ENCODE measurements around the gene LAMC3. TPM values are rescaled to one million over a fixed set of nuclear protein-coding genes. Genes with fewer than 3 reads are reported as not detected.

The LAMC3 gene
- polyA plus RNA-seq, 1 donor from 2014 or later = 0.04 TPM

- no peaks in the 10 kb centered on the region for H3K79me2 ChIP-seq (replicated peaks; ENCODE audit: insufficient read depth, low read length)
- H3K9me3 ChIP-seq (ENCODE audit: low read length) = no peaks in the 10 kb centered on the region
- H3K36me3 ChIP-seq (ENCODE audit: insufficient read depth, low read length) = no peaks in the 10 kb centered on the region
- H3K4me3 ChIP-seq (ENCODE audit: low read length) = no peak overlapping the region
- no peak overlapping the region for H3K4me2 ChIP-seq (ENCODE audit: low read length)
- no peak overlapping the region for H3K9ac ChIP-seq (ENCODE audit: low read length)
- H3F3A ChIP-seq (ENCODE audit: insufficient read depth, low read length, poor library complexity, severe bottlenecking) = no peaks in the 10 kb centered on the region
- no peak for TF ChIP-seq EZH2 (IDR thresholded peaks at IDR 0.05; ENCODE audit: borderline replicate concordance, insufficient read depth, low read length, poor library complexity, severe bottlenecking)
- no peaks in the 10 kb centered on the region for H3K9me2 ChIP-seq (ENCODE audit: insufficient read depth, low read length)
- no peaks in the 10 kb centered on the region for H3K27me3 ChIP-seq (ENCODE audit: insufficient read depth, low read depth, low read length)
- H3K27ac ChIP-seq (ENCODE audit: low read length) = no peak overlapping the region
- no peaks in the 10 kb centered on the region for H4K20me1 ChIP-seq (ENCODE audit: insufficient read depth)
- H2AFZ ChIP-seq (ENCODE audit: low read depth, low read length) = no peak overlapping the region
Measured at GRCh38 chr9:131117762-131118145, 108.8 kb downstream of the LAMC3 start.

DNA sequence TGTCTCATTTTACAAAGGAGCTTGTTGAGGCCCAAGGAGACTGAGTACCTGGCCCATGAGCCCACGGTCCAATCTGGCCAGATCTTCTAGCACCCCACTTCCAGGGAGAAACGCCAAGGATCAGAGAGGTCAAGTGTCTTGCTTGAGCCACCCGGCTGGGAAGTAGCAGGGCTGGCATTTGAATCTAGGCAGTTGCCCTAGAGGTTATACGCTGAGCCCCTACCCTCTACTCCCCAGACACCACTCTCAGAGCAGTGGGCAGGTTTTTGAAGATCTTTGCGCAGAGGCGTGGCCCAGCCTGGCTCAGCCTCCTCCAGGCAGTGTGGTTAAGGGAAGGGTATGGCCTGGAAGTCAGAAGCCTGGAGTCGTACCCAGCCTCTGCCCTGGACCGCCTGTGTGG lies 110.6 kb downstream of the LAMC3 start:
- Histone ChIP-seq H4K20me1 (ENCODE audit: insufficient read depth) (no peaks in the 10 kb centered on the region), H3K4me3 (ENCODE audit: low read length) (no peak overlapping the region), H3K4me2 (ENCODE audit: low read length) (no peak overlapping the region), H3F3A (ENCODE audit: insufficient read depth, low read length, poor library complexity, severe bottlenecking) (no peaks in the 10 kb centered on the region), H3K9me2 (ENCODE audit: insufficient read depth, low read length) (no peaks in the 10 kb centered on the region), H3K36me3 (ENCODE audit: insufficient read depth, low read length) (no peaks in the 10 kb centered on the region), H3K9ac (ENCODE audit: low read length) (no peak overlapping the region), H2AFZ (ENCODE audit: low read depth, low read length) (no peak overlapping the region), H3K79me2 (replicated peaks; ENCODE audit: insufficient read depth, low read length) (no peaks in the 10 kb centered on the region), H3K27me3 (ENCODE audit: insufficient read depth, low read depth, low read length) (no peaks in the 10 kb centered on the region), H3K9me3 (ENCODE audit: low read length) (no peaks in the 10 kb centered on the region), H3K27ac (ENCODE audit: low read length) (no peak overlapping the region)
- no peak for TF ChIP-seq EP300 (conservative IDR thresholded peaks at IDR 0.05; ENCODE audit: poor library complexity, severe bottlenecking)
- TF ChIP-seq POLR2AphosphoS5 (IDR thresholded peaks at IDR 0.05) = no peak
- no peak for TF ChIP-seq REST (IDR thresholded peaks at IDR 0.05; ENCODE audit: borderline replicate concordance)
- TF ChIP-seq SMC3 (conservative IDR thresholded peaks at IDR 0.05; ENCODE audit: poor library complexity) = no peak
- no peak for TF ChIP-seq RAD21 (conservative IDR thresholded peaks at IDR 0.05)
- TF ChIP-seq CTCF (IDR thresholded peaks at IDR 0.05; ENCODE audit: poor library complexity, severe bottlenecking) = no peak
- no peak for TF ChIP-seq MXI1 (conservative IDR thresholded peaks at IDR 0.05; ENCODE audit: poor library complexity, severe bottlenecking)
- no peak for TF ChIP-seq TAF1 (IDR thresholded peaks at IDR 0.05; ENCODE audit: low read depth)
- TF ChIP-seq EZH2 (IDR thresholded peaks at IDR 0.05; ENCODE audit: borderline replicate concordance, insufficient read depth, low read length, poor library complexity, severe bottlenecking) = no peak

Data from neural cell (in vitro differentiated cells).